HCT116 (cell line): ENCODE results near the gene ACSS1. TPM values are rescaled to one million over a fixed set of nuclear protein-coding genes. Genes with fewer than 3 reads are reported as not detected.

Source experiments
- ATAC-seq: fragments of 200-7000 bp; cut with Tn5 transposase; 2 replicates; pipeline ENCODE4 v1.9.1; 2020; ENCODE audit warnings: mild to moderate bottlenecking, moderate library complexity
- BruUV-seq: library from RNA; stranded (reverse); fragments of 400-500 nt; replicated peaks from 2 replicates; lab custom pipeline; 2021; lab: Mats Ljungman, UMichigan
- CTCF ChIA-PET: fragments of 300-600 bp; sonication (Branson Sonifier 250); formaldehyde crosslinking; loops from one replicate; lab custom pipeline; 2021; ENCODE audit warnings: antibody characterized with exemption; lab: Charles Lee
- POLR2A ChIA-PET: fragments of 300-600, 350-600 bp; sonication (Branson Sonifier 250); formaldehyde crosslinking; loops from one replicate; lab custom pipeline; 2021; ENCODE audit warnings: antibody characterized with exemption; lab: Charles Lee
- RAD21 ChIA-PET, 2 experiments: fragments of 300-600 bp; sonication (Branson Sonifier 250); formaldehyde crosslinking; loops; one replicate each; lab custom pipeline; 2023; ENCODE audit warnings: low total read pairs in 2 of 2; ENCODE audit not compliant: uncharacterized antibody in 2 of 2, unreplicated experiment in 2 of 2, low non-redundant PET in 1 of 2; lab: Charles Lee
- DNase-seq: peaks from one replicate; pipeline ENCODE4 v3.0.0-alpha.2; 2010; ENCODE audit warnings: low read depth, low spot score
- H2AFZ ChIP-seq: fragments of 200-600 bp; shearing (Covaris generic), sonication (generic); 2 replicates; pipeline ENCODE4 v1.6.1; 2017; ENCODE audit warnings: low read depth, mixed run types, mixed read lengths, antibody characterized with exemption, low read length; ENCODE audit not compliant: poor library complexity, severe bottlenecking
- H3K27ac ChIP-seq: 2 replicates; pipeline ENCODE4 v1.5.1; 2012; ENCODE audit warnings: low read depth, low read length
- H3K27me3 ChIP-seq: fragments of 200-600 bp; sonication (generic); 2 replicates; pipeline ENCODE4 v1.6.1; 2016; ENCODE audit warnings: mixed run types, low read length, mixed read lengths; ENCODE audit not compliant: insufficient read depth
- H3K36me3 ChIP-seq, 2 experiments: fragments of 200-500 bp in 1 of 2; fragments of 200-600 bp in 1 of 2; sonication (Bioruptor generic) in 1 of 2; sonication (generic) in 1 of 2; 2 replicates each; pipeline versions ENCODE4 v1.5.1 to v1.6.1; 2014 to 2016; ENCODE audit warnings: low read length in 2 of 2, inconsistent platforms in 1 of 2, mixed read lengths in 1 of 2, mixed run types in 1 of 2; ENCODE audit not compliant: insufficient read depth in 2 of 2, control insufficient read depth in 1 of 2
- H3K4me1 ChIP-seq, 2 experiments: fragments of 200-600 bp in 1 of 2; sonication (generic) in 1 of 2; 2 replicates each; pipeline versions ENCODE4 v1.5.1 to v1.6.1; 2012 to 2017; ENCODE audit warnings: low read length in 2 of 2, inconsistent platforms in 1 of 2, mild to moderate bottlenecking in 1 of 2, mixed read lengths in 1 of 2, mixed run types in 1 of 2, moderate library complexity in 1 of 2; ENCODE audit not compliant: insufficient read depth in 2 of 2, control insufficient read depth in 1 of 2
- H3K4me2 ChIP-seq: fragments of 200-600 bp; sonication (generic); 2 replicates; pipeline ENCODE4 v1.6.1; 2017; ENCODE audit warnings: mixed run types, low read length, mixed read lengths
- H3K4me3 ChIP-seq, 2 experiments: fragments of 200-600 bp in 1 of 2; sonication (generic) in 1 of 2; replicated peaks in 1 of 2; 2 replicates each; pipeline ENCODE4 v1.5.1; 2011 to 2016; ENCODE audit warnings: low read length in 2 of 2, control low read depth in 1 of 2, low read depth in 1 of 2, mild to moderate bottlenecking in 1 of 2, mixed read lengths in 1 of 2, mixed run types in 1 of 2
- H3K79me2 ChIP-seq: fragments of 200-600 bp; sonication (generic); 2 replicates; pipeline ENCODE4 v1.6.1; 2017; ENCODE audit warnings: mild to moderate bottlenecking, mixed run types, low read length, moderate library complexity, mixed read lengths; ENCODE audit not compliant: insufficient read depth
- H3K9ac ChIP-seq: fragments of 200-600 bp; sonication (generic); 2 replicates; pipeline ENCODE4 v1.6.1; 2016; ENCODE audit warnings: low read length, mixed read lengths
- H3K9me2 ChIP-seq: fragments of 200-600 bp; sonication (generic), shearing (Covaris generic); 2 replicates; pipeline ENCODE4 v1.6.1; 2017; ENCODE audit warnings: mixed run types, mild to moderate bottlenecking, moderate library complexity; ENCODE audit not compliant: insufficient read depth
- H3K9me3 ChIP-seq, 2 experiments: fragments of 200-500 bp in 1 of 2; fragments of 200-600 bp in 1 of 2; sonication (Bioruptor generic) in 1 of 2; sonication (generic) in 1 of 2; 2 replicates each; pipeline ENCODE4 v1.6.1; 2014 to 2017; ENCODE audit warnings: low read length in 2 of 2, mixed read lengths in 2 of 2, inconsistent platforms in 1 of 2, low read depth in 1 of 2, mild to moderate bottlenecking in 1 of 2, mixed run types in 1 of 2, moderate library complexity in 1 of 2; ENCODE audit not compliant: control insufficient read depth in 1 of 2, insufficient read depth in 1 of 2
- H4K20me1 ChIP-seq: fragments of 200-600 bp; sonication (generic), shearing (Covaris generic); 2 replicates; pipeline ENCODE4 v1.6.1; 2017; ENCODE audit warnings: mixed run types, mild to moderate bottlenecking, moderate library complexity; ENCODE audit not compliant: insufficient read depth
- ATF3 ChIP-seq: IDR thresholded peaks from 2 replicates; pipeline ENCODE4 v1.6.1; 2012
- CBX3 ChIP-seq: IDR thresholded peaks from 2 replicates; pipeline ENCODE4 v1.6.1; 2012; ENCODE audit warnings: low read depth
- CEBPB ChIP-seq: IDR thresholded peaks from 2 replicates; pipeline ENCODE4 v1.6.1; 2012; ENCODE audit warnings: low read depth
- CTCF ChIP-seq, 3 experiments: fragments of 200-600 bp in 1 of 3; sonication (generic) in 1 of 3; IDR thresholded peaks in 2 of 3; conservative IDR thresholded peaks in 1 of 3; 2 replicates each; pipeline ENCODE4 v1.5.1; 2012 to 2017; ENCODE audit warnings: low read depth in 2 of 3, low read length in 2 of 3, antibody characterized with exemption in 1 of 3, borderline replicate concordance in 1 of 3, control low read depth in 1 of 3, mild to moderate bottlenecking in 1 of 3, mixed read lengths in 1 of 3, mixed run types in 1 of 3, moderate library complexity in 1 of 3; ENCODE audit not compliant: insufficient read depth in 1 of 3
- EGR1 ChIP-seq: IDR thresholded peaks from 2 replicates; pipeline ENCODE4 v1.6.1; 2012; ENCODE audit warnings: low read depth
- ELF1 ChIP-seq: IDR thresholded peaks from 2 replicates; pipeline ENCODE4 v1.6.1; 2012; ENCODE audit warnings: low read depth, borderline replicate concordance
- EZH2 ChIP-seq: fragments of 200-600 bp; sonication (generic); IDR thresholded peaks from 2 replicates; pipeline ENCODE4 v1.6.1; 2017; ENCODE audit warnings: antibody characterized with exemption, mixed run types
- EZH2phosphoT487 ChIP-seq: fragments of 200-600 bp; IDR thresholded peaks from 2 replicates; pipeline ENCODE4 v1.6.1; 2018; ENCODE audit warnings: antibody characterized with exemption, borderline replicate concordance
- FOSL1 ChIP-seq: IDR thresholded peaks from 2 replicates; pipeline ENCODE4 v1.6.1; 2012; ENCODE audit warnings: low read depth
- JUND ChIP-seq: IDR thresholded peaks from 2 replicates; pipeline ENCODE4 v1.6.1; 2012
- MAX ChIP-seq: IDR thresholded peaks from 2 replicates; pipeline ENCODE4 v1.6.1; 2012
- POLR2AphosphoS5 ChIP-seq: IDR thresholded peaks from 2 replicates; pipeline ENCODE4 v1.6.1; 2011; ENCODE audit warnings: mild to moderate bottlenecking, low read depth, low read length, moderate library complexity
- RAD21 ChIP-seq: IDR thresholded peaks from 2 replicates; pipeline ENCODE4 v1.6.1; 2012; ENCODE audit warnings: low read depth, mild to moderate bottlenecking
- SIN3A ChIP-seq: IDR thresholded peaks from 2 replicates; pipeline ENCODE4 v1.6.1; 2012; ENCODE audit warnings: low read depth
- SP1 ChIP-seq: IDR thresholded peaks from 2 replicates; pipeline ENCODE4 v1.6.1; 2012; ENCODE audit warnings: low read depth
- SRF ChIP-seq: IDR thresholded peaks from 2 replicates; pipeline ENCODE4 v1.6.1; 2012; ENCODE audit warnings: low read depth
- TCF7L2 ChIP-seq: IDR thresholded peaks from 2 replicates; pipeline ENCODE4 v1.7.0; 2011; ENCODE audit warnings: borderline replicate concordance, inconsistent platforms; ENCODE audit not compliant: insufficient read depth, insufficient read length; ENCODE audit errors: extremely low read depth
- YY1 ChIP-seq: IDR thresholded peaks from 2 replicates; pipeline ENCODE4 v1.6.1; 2011; ENCODE audit warnings: low read length, low read depth, moderate library complexity, mild to moderate bottlenecking; ENCODE audit not compliant: insufficient replicate concordance; ENCODE audit errors: extremely low read depth
- ZBTB33 ChIP-seq: IDR thresholded peaks from 2 replicates; pipeline ENCODE4 v1.6.1; 2011; ENCODE audit warnings: mild to moderate bottlenecking, low read length, moderate library complexity; ENCODE audit not compliant: insufficient replicate concordance; ENCODE audit errors: extremely low read depth
- ZNF274 ChIP-seq: fragments of 200-500 bp; sonication (Bioruptor generic); IDR thresholded peaks from 2 replicates; pipeline ENCODE4 v1.6.1; 2014; ENCODE audit warnings: mild to moderate bottlenecking, low read depth, low read length, inconsistent platforms
- intact Hi-C: fragments of 100-400 bp; cut with micrococcal nuclease; formaldehyde crosslinking; loops from 2 replicates; pipeline ENCODE4 v1.10.0; 2022
- total RNA-seq: library from RNA; stranded (reverse); gene quantifications from one replicate; pipeline ENCODE4 v1.2.1, GENCODE V29; 2021; ENCODE audit not compliant: unreplicated experiment

ACSS1 gene
- total RNA-seq, 1 experiment from 2014 or later: 0.27 TPM

- Histone ChIP-seq H3K9ac (no peak overlapping the region), H3K4me1 (no peaks in the 10 kb centered on the region), H3K36me3 (no peaks in the 10 kb centered on the region), H3K9me2 (0 out of 2 replicates have a peak, but pooled peaks cover 3% of the 10 kb centered on the region), H3K9me3 (no peaks in the 10 kb centered on the region), H4K20me1 (no peaks in the 10 kb centered on the region), H3K27ac (no peak overlapping the region), H2AFZ (no peak overlapping the region), H3K79me2 (no peaks in the 10 kb centered on the region), H3K4me2 (no peak overlapping the region), H3K27me3 (no peaks in the 10 kb centered on the region), H3K4me3 (no peak overlapping the region)
- ChIA-PET CTCF (no interaction called here), RAD21 (no interaction called here), POLR2A (no interaction called here)
- ATAC-seq (no peak), DNase-seq (no peak)
- BruUV-seq: no TSS peak
- TF ChIP-seq YY1 (no peak), ELF1 (no peak), RAD21 (no peak), CBX3 (no peak), SP1 (no peak), MAX (no peak), EZH2phosphoT487 (no peak), POLR2AphosphoS5 (no peak), ZBTB33 (no peak), SRF (no peak), EGR1 (no peak), ATF3 (no peak), ZNF274 (no peak), CTCF (IDR thresholded peaks at IDR 0.05 in 2 of 3, conservative IDR thresholded peaks at IDR 0.05 in 1 of 3; ENCODE audit: borderline replicate concordance in 1 of 3, insufficient read depth in 1 of 3, low read depth in 2 of 3, low read length in 2 of 3) (no peak), FOSL1 (no peak), TCF7L2 (no peak), EZH2 (no peak), JUND (no peak), CEBPB (no peak), SIN3A (no peak)
- intact Hi-C loops: no loop called here
These were observed 25.3 kb downstream of the ACSS1 start for GRCh38 chr20:25032478-25033264.
